Left lung (tissue), 10 donors: ENCODE measurements around the gene PSPC1. TPM values are rescaled to one million over a fixed set of nuclear protein-coding genes. Genes with fewer than 3 reads are reported as not detected.
A peak's percentile ranks its signal among the peaks of the same experiment; 100 is the strongest.
"Not testable (repeated sequence)": the region's sequence is repeated elsewhere in the genome, so short reads cannot be mapped to it uniquely, and the experiment has no call there.

Experiments
- ATAC-seq: fragments of 200-7000 bp; cut with Tn5 transposase; one replicate; pipeline ENCODE4 v1.9.1; 2020; ENCODE audit warnings: moderate library complexity
- DNase-seq, 4 donors: peaks; one replicate each; pipeline ENCODE4 v3.0.0-alpha.2; 2013 to 2020
- H3K27ac ChIP-seq, 2 donors: fragments of 200-600 bp; sonication (generic) in 1 of 2; one replicate each; pipeline versions ENCODE4 v1.5.0 to v1.8.0; 2020 to 2021
- H3K27me3 ChIP-seq, 2 donors: fragments of 200-600 bp; sonication (generic) in 1 of 2; one replicate each; pipeline versions ENCODE4 v1.5.0 to v1.8.0; 2020 to 2021
- H3K36me3 ChIP-seq, 2 donors: fragments of 200-600 bp; sonication (generic) in 1 of 2; one replicate each; pipeline versions ENCODE4 v1.5.0 to v1.8.0; 2020 to 2021
- H3K4me1 ChIP-seq, 2 donors: fragments of 200-600 bp; one replicate each; pipeline ENCODE4 v1.8.0; 2021
- H3K4me3 ChIP-seq, 2 donors: fragments of 200-600 bp; sonication (generic) in 1 of 2; one replicate each; pipeline versions ENCODE4 v1.5.0 to v1.8.0; 2020 to 2021; ENCODE audit warnings: mild to moderate bottlenecking in 1 of 2
- H3K9me3 ChIP-seq, 2 donors: fragments of 200-600 bp; sonication (generic) in 1 of 2; one replicate each; pipeline versions ENCODE4 v1.5.0 to v1.8.0; 2020 to 2021
- CTCF ChIP-seq, 2 donors: fragments of 200-600 bp; sonication (generic) in 1 of 2; IDR thresholded peaks; one replicate each; pipeline versions ENCODE4 v1.5.0 to v1.8.0; 2021; ENCODE audit warnings: antibody characterized with exemption in 2 of 2
- intact Hi-C, 2 donors: fragments of 100-400 bp; cut with DNase I; formaldehyde crosslinking; loops; one replicate each; pipeline versions ENCODE4 v1.11.2 to v1.14.2; 2022
- polyA plus RNA-seq, 6 donors: library from polyadenylated mRNA; unstranded; fragments of 120-200 nt; gene quantifications; one replicate each; pipeline ENCODE4 v1.2.1, GENCODE V29; 2013; ENCODE audit not compliant: insufficient read length in 6 of 6
- total RNA-seq, 2 donors: library from RNA; stranded (reverse); fragmentation: NEBNext Ultra II Directional; extraction: Animal tissue kit (Norgen Biotek cat#: 25700); gene quantifications; one replicate each; pipeline ENCODE4 v1.2.1, GENCODE V29; 2021
- donor health status: DM: no; HTN: yes; CAD: no.
- donor health status: DM: no; HTN: no; CAD: no.

PSPC1 gene
- total and polyA plus RNA-seq, 8 donors: 34.8 to 86.2 (median 76.1) TPM

- peaks cover 0 to 49% of the 10 kb centered on the region in 2 donors for H3K36me3 ChIP-seq
- no peaks in the 10 kb centered on the region for H3K27me3 ChIP-seq
- no peak for TF ChIP-seq CTCF (IDR thresholded peaks at IDR 0.05)
- no peak for DNase-seq
- peak; percentile 51 for ATAC-seq
- H3K9me3 ChIP-seq: no peaks in the 10 kb centered on the region
- no peak overlapping the region for H3K27ac ChIP-seq
- no peak overlapping the region for H3K4me3 ChIP-seq
- H3K4me1 ChIP-seq: no peaks in the 10 kb centered on the region
- intact Hi-C loops: no loop called here
Measured at GRCh38 chr13:19817510-19818158, 34.9 kb upstream of the PSPC1 start.

GRCh38 chr13:19817106-19817505 is 34.4 kb upstream of the PSPC1 start:
- ATAC-seq (no peak), DNase-seq (no peak)
- no peaks in the 10 kb centered on the region for H3K4me1 ChIP-seq
- H3K36me3 ChIP-seq: peaks cover 0 to 44% of the 10 kb centered on the region in 2 donors
- no peaks in the 10 kb centered on the region for H3K27me3 ChIP-seq
- no peak overlapping the region for H3K4me3 ChIP-seq
- H3K9me3 ChIP-seq: no peaks in the 10 kb centered on the region
- no peak for TF ChIP-seq CTCF (IDR thresholded peaks at IDR 0.05)
- no peak overlapping the region for H3K27ac ChIP-seq
- intact Hi-C loops: no loop called here

DNA sequence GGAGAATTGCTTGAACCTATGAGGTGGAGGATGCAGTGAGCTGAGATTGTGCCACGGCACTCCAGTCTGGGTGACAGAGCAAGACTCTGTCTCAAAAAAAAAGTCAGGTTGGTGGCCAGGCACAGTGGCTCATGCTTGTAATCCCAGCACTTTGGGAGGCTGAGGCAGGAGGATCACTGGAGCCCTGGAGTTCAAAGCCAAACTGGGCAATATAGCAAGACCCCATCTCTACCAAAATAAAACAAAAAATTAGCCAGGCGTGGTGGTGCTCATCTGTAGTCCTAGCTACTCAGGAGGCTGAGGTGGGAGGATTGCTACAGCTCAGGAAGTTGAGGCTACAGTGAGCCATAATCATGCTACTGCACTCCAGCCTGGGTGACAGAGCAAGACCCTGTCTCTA is 33.1 kb upstream of the PSPC1 start:
- H3K27ac ChIP-seq, H3K4me3 ChIP-seq, ATAC-seq, intact Hi-C loops, H3K9me3 ChIP-seq, H3K4me1 ChIP-seq, H3K27me3 ChIP-seq, DNase-seq: not testable (repeated sequence)
- peaks cover 0 to 36% of the 10 kb centered on the region in 2 donors for H3K36me3 ChIP-seq

GRCh38 chr13:19810996-19811881 is 28.5 kb upstream of the PSPC1 start:
- Histone ChIP-seq H3K36me3 (peaks cover 0 to 5% of the 10 kb centered on the region in 2 donors), H3K27me3 (no peaks in the 10 kb centered on the region), H3K4me1 (no peaks in the 10 kb centered on the region), H3K27ac (no peak overlapping the region), H3K4me3 (no peak overlapping the region), H3K9me3 (no peaks in the 10 kb centered on the region)
- DNase-seq (no peak), ATAC-seq (no peak)
- no peak for TF ChIP-seq CTCF (IDR thresholded peaks at IDR 0.05)
- intact Hi-C loops: no loop called here

DNA sequence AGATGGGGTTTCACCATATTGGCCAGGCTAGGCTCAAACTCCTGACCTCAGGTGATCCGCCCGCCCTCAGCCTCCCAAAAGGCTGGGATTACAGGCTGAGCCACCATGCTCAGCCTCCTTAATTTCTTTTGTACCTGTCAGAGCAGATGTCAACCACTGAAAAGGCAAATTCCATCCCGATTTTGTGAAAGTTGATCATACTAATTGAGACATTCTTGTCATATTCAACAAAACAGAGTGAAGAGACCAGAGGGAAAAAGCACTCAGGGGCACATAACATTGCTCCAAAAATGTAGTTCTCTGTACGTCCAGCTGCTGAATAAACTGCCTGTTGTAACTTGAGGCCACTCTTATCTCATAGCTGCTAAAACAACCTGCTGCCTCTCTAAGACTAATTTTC is 27.4 kb upstream of the PSPC1 start:
- Histone ChIP-seq H3K4me1 (no peaks in the 10 kb centered on the region), H3K9me3 (no peaks in the 10 kb centered on the region), H3K27me3 (no peaks in the 10 kb centered on the region), H3K36me3 (no peaks in the 10 kb centered on the region), H3K4me3 (no peak overlapping the region), H3K27ac (no peak overlapping the region)
- TF ChIP-seq CTCF (IDR thresholded peaks at IDR 0.05): no peak
- intact Hi-C loops: no loop called here
- no peak for ATAC-seq
- DNase-seq: no peak
